Hair follicular keratinocyte (primary cell): ENCODE results near the gene PDS5A. TPM values are rescaled to one million over a fixed set of nuclear protein-coding genes. Genes with fewer than 3 reads are reported as not detected.

ENCODE experiments used
- total RNA-seq: library from RNA; depleted of rRNA; stranded (reverse); fragments of >200 nt; gene quantifications from 2 replicates; pipeline ENCODE4 v1.2.3, GENCODE V29; 2015

The PDS5A gene
- total RNA-seq: 43.8 and 49.5 TPM in 2 replicates

GRCh38 chr4:39977489-39978377 lies at the start of gene PDS5A:
PDS5A (minus strand) TSS chr4:39977911; CDS start chr4:39976577, 1,334 bp downstream.

Other genes starting within 250 kb of the PDS5A start
- 3.1 and 7.3 TPM in 2 replicates for gene N4BP2, start 78.9 kb upstream of the PDS5A start, total RNA-seq
- not detected in 2 replicates for gene RHOH, start 219.1 kb upstream of the PDS5A start, total RNA-seq